Neural cell (in vitro differentiated cells): Measurements from ENCODE around the gene ARHGEF4.

Experiments used
- EZH2 ChIP-seq: fragments of 200-600, 300-800 bp; shearing (Covaris generic), sonication (generic); IDR thresholded peaks from 2 replicates; pipeline ENCODE4 v1.6.1; 2014; ENCODE audit warnings: antibody characterized with exemption, low read length, borderline replicate concordance, mild to moderate bottlenecking; ENCODE audit not compliant: insufficient read depth, poor library complexity, severe bottlenecking
- POLR2AphosphoS5 ChIP-seq: IDR thresholded peaks from 2 replicates; pipeline ENCODE4 v1.6.1; 2012
- RAD21 ChIP-seq: fragments of 450-650 bp; conservative IDR thresholded peaks from 2 replicates; pipeline ENCODE4 v1.6.1; 2014; ENCODE audit warnings: antibody characterized with exemption, mild to moderate bottlenecking, moderate library complexity
- TAF1 ChIP-seq: IDR thresholded peaks from 2 replicates; pipeline ENCODE4 v1.6.1; 2012; ENCODE audit warnings: low read depth
- TF ChIP-seq, protein P1 (sequence below): fragments of 450-650 bp; IDR thresholded peaks from 2 replicates; pipeline ENCODE4 v1.5.1; 2014; ENCODE audit warnings: antibody characterized with exemption, mild to moderate bottlenecking, moderate library complexity; ENCODE audit not compliant: poor library complexity, severe bottlenecking

DNA sequence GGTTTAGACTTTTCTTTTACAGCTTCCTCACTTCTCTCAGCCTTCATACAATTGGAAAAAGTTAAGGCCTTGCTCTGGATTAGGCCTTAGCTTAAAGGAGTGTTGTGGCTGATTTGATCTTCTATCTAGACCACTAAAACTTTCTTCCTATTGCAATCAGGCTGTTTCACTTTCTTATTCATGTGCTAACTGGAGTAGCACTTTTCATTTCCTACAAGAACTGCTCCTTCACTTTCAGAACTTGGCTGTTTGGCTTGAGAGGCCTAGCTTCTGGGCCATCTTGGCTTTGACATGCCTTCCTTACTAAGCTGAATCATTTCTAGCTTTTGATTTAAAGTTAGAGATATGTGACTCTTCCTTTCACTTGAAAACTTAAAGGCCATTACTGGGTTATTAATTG is 114.3 kb downstream of the ARHGEF4 start:
- TF ChIP-seq, protein P1, sequence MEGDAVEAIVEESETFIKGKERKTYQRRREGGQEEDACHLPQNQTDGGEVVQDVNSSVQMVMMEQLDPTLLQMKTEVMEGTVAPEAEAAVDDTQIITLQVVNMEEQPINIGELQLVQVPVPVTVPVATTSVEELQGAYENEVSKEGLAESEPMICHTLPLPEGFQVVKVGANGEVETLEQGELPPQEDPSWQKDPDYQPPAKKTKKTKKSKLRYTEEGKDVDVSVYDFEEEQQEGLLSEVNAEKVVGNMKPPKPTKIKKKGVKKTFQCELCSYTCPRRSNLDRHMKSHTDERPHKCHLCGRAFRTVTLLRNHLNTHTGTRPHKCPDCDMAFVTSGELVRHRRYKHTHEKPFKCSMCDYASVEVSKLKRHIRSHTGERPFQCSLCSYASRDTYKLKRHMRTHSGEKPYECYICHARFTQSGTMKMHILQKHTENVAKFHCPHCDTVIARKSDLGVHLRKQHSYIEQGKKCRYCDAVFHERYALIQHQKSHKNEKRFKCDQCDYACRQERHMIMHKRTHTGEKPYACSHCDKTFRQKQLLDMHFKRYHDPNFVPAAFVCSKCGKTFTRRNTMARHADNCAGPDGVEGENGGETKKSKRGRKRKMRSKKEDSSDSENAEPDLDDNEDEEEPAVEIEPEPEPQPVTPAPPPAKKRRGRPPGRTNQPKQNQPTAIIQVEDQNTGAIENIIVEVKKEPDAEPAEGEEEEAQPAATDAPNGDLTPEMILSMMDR = no peak
- TF ChIP-seq POLR2AphosphoS5 (no peak), TAF1 (no peak), EZH2 (no peak), RAD21 (no peak)
